Measurements from ENCODE around the gene RER1.

DNA sequence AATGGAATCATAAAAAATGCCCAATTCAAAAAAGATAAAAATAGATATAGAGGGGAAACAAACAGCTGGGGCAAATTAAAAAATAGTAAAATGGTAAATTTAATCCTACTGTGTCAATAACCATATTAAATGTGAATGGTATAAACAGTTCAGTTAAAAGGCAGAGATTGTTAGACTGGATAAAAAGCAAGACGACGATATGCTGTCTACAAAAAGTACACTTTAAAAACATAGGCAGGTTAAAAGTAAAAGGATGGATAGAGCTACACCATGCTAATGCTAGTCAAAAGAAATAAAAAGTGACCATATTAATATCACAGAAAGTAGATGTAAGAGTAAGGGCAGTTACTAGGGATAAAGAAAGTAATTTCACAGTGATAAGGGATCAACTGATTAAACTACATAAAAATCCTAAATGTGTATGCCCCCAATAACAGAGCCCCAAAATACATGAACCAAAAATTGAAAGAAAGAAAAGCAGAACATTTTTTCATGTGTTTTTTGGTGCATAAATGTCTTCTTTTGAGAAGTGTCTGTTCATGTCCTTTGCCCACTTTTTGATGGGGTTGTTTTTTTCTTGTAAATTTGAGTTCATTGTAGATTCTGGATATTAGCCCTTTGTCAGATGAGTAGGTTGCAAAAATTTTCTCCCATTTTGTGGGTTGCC, 27.7 kb upstream of the RER1 start:
- TF ChIP-seq, protein P1, sequence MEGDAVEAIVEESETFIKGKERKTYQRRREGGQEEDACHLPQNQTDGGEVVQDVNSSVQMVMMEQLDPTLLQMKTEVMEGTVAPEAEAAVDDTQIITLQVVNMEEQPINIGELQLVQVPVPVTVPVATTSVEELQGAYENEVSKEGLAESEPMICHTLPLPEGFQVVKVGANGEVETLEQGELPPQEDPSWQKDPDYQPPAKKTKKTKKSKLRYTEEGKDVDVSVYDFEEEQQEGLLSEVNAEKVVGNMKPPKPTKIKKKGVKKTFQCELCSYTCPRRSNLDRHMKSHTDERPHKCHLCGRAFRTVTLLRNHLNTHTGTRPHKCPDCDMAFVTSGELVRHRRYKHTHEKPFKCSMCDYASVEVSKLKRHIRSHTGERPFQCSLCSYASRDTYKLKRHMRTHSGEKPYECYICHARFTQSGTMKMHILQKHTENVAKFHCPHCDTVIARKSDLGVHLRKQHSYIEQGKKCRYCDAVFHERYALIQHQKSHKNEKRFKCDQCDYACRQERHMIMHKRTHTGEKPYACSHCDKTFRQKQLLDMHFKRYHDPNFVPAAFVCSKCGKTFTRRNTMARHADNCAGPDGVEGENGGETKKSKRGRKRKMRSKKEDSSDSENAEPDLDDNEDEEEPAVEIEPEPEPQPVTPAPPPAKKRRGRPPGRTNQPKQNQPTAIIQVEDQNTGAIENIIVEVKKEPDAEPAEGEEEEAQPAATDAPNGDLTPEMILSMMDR (IDR thresholded peaks at IDR 0.05) = no peak
- no peak for TF ChIP-seq POLR2A (IDR thresholded peaks at IDR 0.05)
